ENCODE data around the gene TRPC5OS.

- TF ChIP-seq TAF15 (IDR thresholded peaks at IDR 0.05; ENCODE audit: low read depth, low read length, poor library complexity, severe bottlenecking) (no peak), SIN3A (IDR thresholded peaks at IDR 0.05; ENCODE audit: borderline replicate concordance, low read depth, low read length) (no peak), POLR2A (IDR thresholded peaks at IDR 0.05; ENCODE audit: insufficient read depth in 1 of 2, low read depth in 2 of 2, low read length in 2 of 2) (no peak), ZSCAN5A (CRISPR knock-in tag; IDR thresholded peaks at IDR 0.05; ENCODE audit: borderline replicate concordance) (no peak), FOXJ3 (CRISPR knock-in tag; IDR thresholded peaks at IDR 0.05; ENCODE audit: borderline replicate concordance) (no peak), CBX5 (CRISPR knock-in tag; IDR thresholded peaks at IDR 0.05; ENCODE audit: borderline replicate concordance) (no peak), SUZ12 (IDR thresholded peaks at IDR 0.05; ENCODE audit: low read depth, low read length) (no peak), TEAD2 (CRISPR knock-in tag; IDR thresholded peaks at IDR 0.05) (no peak), HOXA7 (CRISPR knock-in tag; IDR thresholded peaks at IDR 0.05) (no peak), ZNF781 (CRISPR knock-in tag; IDR thresholded peaks at IDR 0.05; ENCODE audit: borderline replicate concordance, not compliant biosample characterization) (no peak), ZNF607 (CRISPR knock-in tag; IDR thresholded peaks at IDR 0.05; ENCODE audit: borderline replicate concordance) (no peak), KLF6 (CRISPR knock-in tag; IDR thresholded peaks at IDR 0.05) (no peak)
These were observed 8.7 kb upstream of the TRPC5OS start for GRCh38 chrX:111867236-111867635.
